Mesenchymal stem cell (in vitro differentiated cells and primary cell): ENCODE data around the gene RPP25.

Experiments used
- DNase-seq: peaks from one replicate; pipeline ENCODE4 v3.0.0-alpha.2; 2013
- H2AFZ ChIP-seq: one replicate; pipeline ENCODE4 v1.6.1; 2013; ENCODE audit warnings: low read depth, mild to moderate bottlenecking, control low read depth, inconsistent platforms, low read length, moderate library complexity
- H2AK5ac ChIP-seq: 2 replicates; pipeline ENCODE4 v1.6.1; 2013; ENCODE audit warnings: low read length, moderate library complexity, mild to moderate bottlenecking, inconsistent platforms; ENCODE audit not compliant: severe bottlenecking
- H2BK120ac ChIP-seq: one replicate; pipeline ENCODE4 v1.6.1; 2013; ENCODE audit warnings: low read depth, mild to moderate bottlenecking, inconsistent platforms, low read length, moderate library complexity
- H2BK12ac ChIP-seq, 2 experiments: one replicate each; pipeline ENCODE4 v1.6.1; 2013; ENCODE audit warnings: inconsistent platforms in 2 of 2, low read length in 2 of 2, mild to moderate bottlenecking in 2 of 2, moderate library complexity in 2 of 2, control low read depth in 1 of 2
- H2BK15ac ChIP-seq: one replicate; pipeline ENCODE4 v1.6.1; 2013; ENCODE audit warnings: mild to moderate bottlenecking, low read depth, inconsistent platforms; ENCODE audit not compliant: poor library complexity, severe bottlenecking
- H2BK5ac ChIP-seq: 2 replicates; pipeline ENCODE4 v1.6.1; 2013; ENCODE audit warnings: low read depth, mild to moderate bottlenecking, low read length, control low read depth, inconsistent platforms; ENCODE audit not compliant: poor library complexity, severe bottlenecking
- H3K14ac ChIP-seq, 2 experiments: one replicate each; pipeline ENCODE4 v1.6.1; 2013; ENCODE audit warnings: inconsistent platforms in 2 of 2, low read length in 2 of 2, control low read depth in 1 of 2, mild to moderate bottlenecking in 1 of 2, moderate library complexity in 1 of 2
- H3K18ac ChIP-seq, 2 experiments: one replicate each; pipeline ENCODE4 v1.6.1; 2013; ENCODE audit warnings: inconsistent platforms in 2 of 2, low read length in 2 of 2, control low read depth in 1 of 2, low read depth in 1 of 2, mild to moderate bottlenecking in 1 of 2
- H3K23ac ChIP-seq, 2 experiments: one replicate each; pipeline ENCODE4 v1.6.1; 2013; ENCODE audit warnings: inconsistent platforms in 2 of 2, low read length in 2 of 2, mild to moderate bottlenecking in 2 of 2, moderate library complexity in 2 of 2, control low read depth in 1 of 2
- H3K27ac ChIP-seq: 2 replicates; pipeline ENCODE4 v1.5.1; 2013; ENCODE audit warnings: mild to moderate bottlenecking, moderate library complexity, low read length, control low read depth, inconsistent platforms; ENCODE audit not compliant: poor library complexity, severe bottlenecking
- H3K27me3 ChIP-seq, 2 experiments: 2 replicates each; pipeline versions ENCODE4 v1.6.1 to v1.7.0; 2013; ENCODE audit warnings: low read length in 2 of 2, mild to moderate bottlenecking in 2 of 2, moderate library complexity in 2 of 2, control low read depth in 1 of 2, inconsistent platforms in 1 of 2; ENCODE audit not compliant: control insufficient read depth in 1 of 2, insufficient read depth in 1 of 2
- H3K36me3 ChIP-seq, 2 experiments: 2 replicates each; pipeline versions ENCODE4 v1.6.1 to v1.7.0; 2013; ENCODE audit warnings: low read length in 2 of 2, control low read depth in 1 of 2, inconsistent platforms in 1 of 2, low read depth in 1 of 2, mild to moderate bottlenecking in 1 of 2; ENCODE audit not compliant: insufficient read depth in 2 of 2, control insufficient read depth in 1 of 2
- H3K4ac ChIP-seq, 2 experiments: one replicate each; pipeline ENCODE4 v1.6.1; 2013; ENCODE audit warnings: inconsistent platforms in 2 of 2, low read length in 2 of 2, mild to moderate bottlenecking in 2 of 2, moderate library complexity in 2 of 2, control low read depth in 1 of 2, low read depth in 1 of 2
- H3K4me1 ChIP-seq: 2 replicates; pipeline ENCODE4 v1.6.1; 2013; ENCODE audit warnings: low read depth, low read length, control low read depth; ENCODE audit not compliant: control insufficient read depth, insufficient read depth
- H3K4me2 ChIP-seq: 2 replicates; pipeline ENCODE4 v1.6.1; 2013; ENCODE audit warnings: low read length, mild to moderate bottlenecking, inconsistent platforms; ENCODE audit not compliant: poor library complexity, severe bottlenecking
- H3K4me3 ChIP-seq, 2 experiments: 2 replicates each; pipeline versions ENCODE4 v1.5.1 to v1.7.0; 2013; ENCODE audit warnings: low read length in 2 of 2, mild to moderate bottlenecking in 2 of 2, control low read depth in 1 of 2, low read depth in 1 of 2; ENCODE audit not compliant: insufficient read depth in 1 of 2
- H3K79me1 ChIP-seq: replicated peaks from 2 replicates; pipeline ENCODE4 v1.6.1; 2013; ENCODE audit warnings: mild to moderate bottlenecking, control low read depth, low read length, inconsistent platforms; ENCODE audit not compliant: poor library complexity, severe bottlenecking
- H3K9ac ChIP-seq: 2 replicates; pipeline ENCODE4 v1.7.0; 2013; ENCODE audit warnings: mild to moderate bottlenecking, low read length, moderate library complexity
- H3K9me3 ChIP-seq: 2 replicates; pipeline ENCODE4 v1.7.0; 2013; ENCODE audit warnings: mild to moderate bottlenecking, low read length; ENCODE audit not compliant: control insufficient read depth
- H4K8ac ChIP-seq: one replicate; pipeline ENCODE4 v1.6.1; 2013; ENCODE audit warnings: inconsistent platforms, mild to moderate bottlenecking, low read length, moderate library complexity
- H4K91ac ChIP-seq: one replicate; pipeline ENCODE4 v1.6.1; 2013; ENCODE audit warnings: mild to moderate bottlenecking, low read length, inconsistent platforms
- WGBS: methylation state at CpG from one replicate; pipeline ENCODE4 v1.1.7; 2013; ENCODE audit warnings: mixed read lengths; 5-methylcytosine and 5-hydroxymethylcytosine counted together

Gene RPP25

GRCh38 chr15:74997141-74997540, 40.6 kb upstream of the RPP25 start:
- no peak overlapping the region for H2BK5ac ChIP-seq
- H2BK120ac ChIP-seq = no peak overlapping the region
- H3K4me3 ChIP-seq = no peak overlapping the region
- peaks cover 27 to 30% of the 10 kb centered on the region in 2 experiments for H3K27me3 ChIP-seq
- H3K9me3 ChIP-seq = peaks cover 8% of the 10 kb centered on the region
- H2BK12ac ChIP-seq = no peak overlapping the region
- H3K4me2 ChIP-seq = no peak overlapping the region
- H2BK15ac ChIP-seq = no peak overlapping the region
- H3K14ac ChIP-seq = no peak overlapping the region
- no peak overlapping the region for H4K91ac ChIP-seq
- H4K8ac ChIP-seq = no peak overlapping the region
- H3K4ac ChIP-seq = no peak overlapping the region
- H3K9ac ChIP-seq = no peak overlapping the region
- no peak overlapping the region for H3K27ac ChIP-seq
- H3K18ac ChIP-seq = no peak overlapping the region
- peaks cover 15% of the 10 kb centered on the region for H3K4me1 ChIP-seq
- 63% methylated on average over 4 of the region's 4 CpGs for WGBS
- H3K23ac ChIP-seq = no peak overlapping the region
- no peak overlapping the region for H2AK5ac ChIP-seq
- no peak overlapping the region for H2AFZ ChIP-seq
- DNase-seq = no peak
- no peaks in the 10 kb centered on the region for H3K79me1 ChIP-seq
- H3K36me3 ChIP-seq = no peaks in the 10 kb centered on the region

DNA sequence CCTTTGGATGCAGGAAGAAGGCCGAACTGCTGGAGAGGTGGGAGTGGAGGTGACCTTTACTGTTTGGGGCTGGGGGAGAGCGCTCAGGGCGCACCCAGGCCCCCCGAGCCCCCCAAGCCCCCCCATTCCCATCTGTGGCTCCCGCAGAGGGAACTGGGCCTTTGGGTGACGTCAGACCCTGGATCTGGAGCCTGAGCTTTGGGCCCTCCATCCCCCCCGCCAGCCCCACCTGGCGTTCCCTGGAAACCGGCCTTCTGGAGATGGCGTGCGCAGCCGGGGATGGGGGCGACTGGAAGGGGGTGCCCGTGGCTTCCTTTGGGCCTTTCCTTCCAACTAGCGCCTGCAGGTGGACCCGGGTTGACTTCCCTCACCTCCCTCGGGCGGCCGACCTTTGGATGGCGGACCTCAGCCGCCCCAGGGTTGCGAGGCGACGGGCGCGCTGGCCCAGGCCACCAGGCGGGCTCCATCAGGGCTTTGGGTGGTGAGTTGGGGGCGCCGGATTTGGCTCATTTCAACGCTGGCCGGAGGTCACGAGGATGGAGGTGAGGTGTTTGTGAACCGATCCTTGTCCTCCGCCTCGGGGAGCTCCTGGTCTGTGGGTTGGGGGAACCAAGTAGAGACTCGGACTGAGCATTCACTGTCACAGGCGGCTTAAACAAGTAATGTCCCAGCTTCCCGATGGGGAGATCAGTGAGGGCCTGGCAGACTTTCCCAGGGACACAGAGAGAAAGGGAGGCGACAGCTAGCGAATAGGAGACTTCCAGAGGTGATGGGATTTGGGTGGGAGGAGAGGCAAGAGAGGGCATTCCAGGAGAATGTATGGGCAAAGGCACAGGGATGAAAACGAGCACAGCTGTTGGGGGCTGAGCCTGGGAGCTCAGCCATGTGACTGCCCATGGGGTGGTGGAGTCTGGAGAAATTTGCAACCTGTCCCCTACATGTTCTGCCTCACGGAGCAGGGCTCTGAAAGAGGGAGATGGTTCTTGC, 39.5 kb upstream of the RPP25 start:
- Histone ChIP-seq H2BK12ac (no peak overlapping the region), H3K4me1 (peaks cover 15% of the 10 kb centered on the region), H3K14ac (no peak overlapping the region), H3K27me3 (peaks cover 27 to 35% of the 10 kb centered on the region in 2 experiments), H3K4me3 (peak overlapping the region; percentile 81 to 89), H2AFZ (peak overlapping the region; percentile 3), H3K27ac (no peak overlapping the region), H4K91ac (no peak overlapping the region), H3K18ac (peak overlapping the region in 1 of 2 experiments; percentile 46), H3K4ac (no peak overlapping the region), H3K79me1 (no peaks in the 10 kb centered on the region), H3K36me3 (no peaks in the 10 kb centered on the region), H3K4me2 (peak overlapping the region; percentile 89), H2AK5ac (no peak overlapping the region), H3K23ac (peak overlapping the region in 1 of 2 experiments; percentile 63), H3K9me3 (peaks cover 8% of the 10 kb centered on the region), H2BK5ac (no peak overlapping the region), H3K9ac (peak overlapping the region; percentile 81), H2BK15ac (no peak overlapping the region), H4K8ac (peak overlapping the region; percentile 73), H2BK120ac (no peak overlapping the region)
- WGBS = 11% methylated on average over 42 of the region's 42 CpGs
- no peak for DNase-seq

DNA sequence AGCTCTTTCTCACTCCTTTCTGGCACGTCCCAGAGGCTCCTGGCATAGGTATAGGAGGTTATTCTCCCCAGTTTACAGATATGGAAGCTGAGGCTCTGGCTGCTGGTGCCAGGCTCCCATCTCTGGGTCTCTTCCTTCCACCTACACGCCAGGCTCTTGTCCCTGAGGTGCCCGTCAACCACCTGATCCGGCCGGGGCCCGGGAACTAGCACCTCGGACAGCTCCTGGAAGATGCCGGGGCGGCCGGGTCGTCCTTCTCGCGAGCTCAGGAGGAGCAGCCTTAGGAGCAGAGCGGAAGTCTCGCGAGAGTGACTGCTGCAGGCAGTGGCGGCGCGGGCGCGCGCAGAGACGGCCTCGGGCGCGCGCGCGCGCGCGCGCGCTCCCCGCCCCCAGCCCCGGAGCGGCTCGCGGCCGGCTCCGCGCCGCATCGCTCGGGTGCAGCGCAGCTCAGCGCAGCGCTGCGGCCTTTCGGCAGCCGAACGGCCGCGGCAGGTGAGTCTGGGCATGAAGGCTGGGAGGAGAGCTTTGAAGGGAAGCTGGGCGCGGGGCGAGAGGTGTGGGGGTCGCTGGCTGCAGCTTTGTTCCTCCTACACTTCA, 38.7 kb upstream of the RPP25 start, which contains the start of gene SCAMP5:
Gene SCAMP5 (plus strand): TSS at position 382 of the 597 bp plus-strand sequence. CDS start 16,277 bp downstream, outside the sequence.
- Histone ChIP-seq H3K27ac (no peak within 1 kb of the TSS), H3K4me1 (peaks cover 15% of the 10 kb centered on the region), H4K91ac (no peak within 1 kb of the TSS), H2BK15ac (no peak within 1 kb of the TSS), H3K27me3 (peaks cover 27 to 35% of the 10 kb centered on the region in 2 experiments), H3K4ac (no peak within 1 kb of the TSS), H3K4me2 (peak within 1 kb of the TSS; percentile 89), H3K9ac (peak within 1 kb of the TSS; percentile 81), H2AK5ac (no peak within 1 kb of the TSS), H3K79me1 (no peaks in the 10 kb centered on the region), H3K4me3 (peak within 1 kb of the TSS; percentile 81 to 89), H2BK12ac (no peak within 1 kb of the TSS), H3K14ac (no peak within 1 kb of the TSS), H3K23ac (peak within 1 kb of the TSS in 1 of 2 experiments; percentile 63), H3K36me3 (no peaks in the 10 kb centered on the region), H2AFZ (peak within 1 kb of the TSS; percentile 3), H4K8ac (peak within 1 kb of the TSS; percentile 73), H3K18ac (peak within 1 kb of the TSS in 1 of 2 experiments; percentile 46), H2BK120ac (no peak within 1 kb of the TSS), H3K9me3 (peaks cover 8% of the 10 kb centered on the region), H2BK5ac (no peak within 1 kb of the TSS)
- peak; percentile 90 for DNase-seq
- 2% methylated on average over 43 of the region's 58 CpGs for WGBS

- no peak overlapping the region for H3K4me2 ChIP-seq
- H2AK5ac ChIP-seq = no peak overlapping the region
- peaks cover 15% of the 10 kb centered on the region for H3K4me1 ChIP-seq
- H2AFZ ChIP-seq = no peak overlapping the region
- H3K9me3 ChIP-seq = peaks cover 8% of the 10 kb centered on the region
- no peak overlapping the region for H3K4ac ChIP-seq
- no peak overlapping the region for H3K14ac ChIP-seq
- no peak overlapping the region for H3K18ac ChIP-seq
- H2BK12ac ChIP-seq = no peak overlapping the region
- H3K23ac ChIP-seq = no peak overlapping the region
- H4K8ac ChIP-seq = no peak overlapping the region
- no peak for DNase-seq
- peak overlapping the region in 1 of 2 experiments; percentile 68 for H3K4me3 ChIP-seq
- no peak overlapping the region for H2BK15ac ChIP-seq
- no peak overlapping the region for H3K9ac ChIP-seq
- no peak overlapping the region for H2BK120ac ChIP-seq
- H4K91ac ChIP-seq = no peak overlapping the region
- no peaks in the 10 kb centered on the region for H3K36me3 ChIP-seq
- H3K27ac ChIP-seq = no peak overlapping the region
- 55% methylated on average over 5 of the region's 5 CpGs for WGBS
- H3K27me3 ChIP-seq = peaks cover 27 to 35% of the 10 kb centered on the region in 2 experiments
- no peak overlapping the region for H2BK5ac ChIP-seq
- H3K79me1 ChIP-seq = no peaks in the 10 kb centered on the region
These were observed 38.1 kb upstream of the RPP25 start for GRCh38 chr15:74994685-74995084.
